ENCODE data around the gene TMCC2.

DNA sequence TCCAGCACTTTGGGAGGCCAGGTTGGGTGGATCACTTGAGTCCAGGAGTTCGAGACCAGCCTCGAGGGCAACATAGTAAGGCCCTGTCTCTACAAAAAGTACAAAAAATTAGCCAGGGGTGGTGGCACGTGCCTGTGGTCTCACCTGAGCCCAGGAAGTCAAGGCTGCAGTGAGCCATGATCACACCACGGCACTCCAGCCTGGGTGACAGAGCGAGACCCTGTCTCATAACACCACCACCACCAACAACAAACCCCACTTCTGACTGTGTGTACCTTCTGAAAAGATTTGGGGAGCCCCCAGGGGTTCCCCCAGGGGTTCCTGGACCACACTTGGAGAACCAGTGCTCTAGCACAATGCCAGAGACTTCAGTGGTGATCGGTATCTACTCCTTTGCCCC, 63.9 kb downstream of the TMCC2 start:
- no peak for TF ChIP-seq CTCF (IDR thresholded peaks at IDR 0.05; ENCODE audit: low read depth, low read length, poor library complexity, severe bottlenecking)
- no peak for TF ChIP-seq EZH2phosphoT487 (IDR thresholded peaks at IDR 0.05; ENCODE audit: borderline replicate concordance, low read length)

Data from DOHH2 (cell line).